NCI-H1092 (cell line): ENCODE results near the gene CHRD.
"Not testable (repeated sequence)": the region's sequence is repeated elsewhere in the genome, so short reads cannot be mapped to it uniquely, and the experiment has no call there.

Experiments used
- DNase-seq: peaks from one replicate; lab custom pipeline; 2025; lab: John Stamatoyannopoulos, UW

CHRD gene

DNA sequence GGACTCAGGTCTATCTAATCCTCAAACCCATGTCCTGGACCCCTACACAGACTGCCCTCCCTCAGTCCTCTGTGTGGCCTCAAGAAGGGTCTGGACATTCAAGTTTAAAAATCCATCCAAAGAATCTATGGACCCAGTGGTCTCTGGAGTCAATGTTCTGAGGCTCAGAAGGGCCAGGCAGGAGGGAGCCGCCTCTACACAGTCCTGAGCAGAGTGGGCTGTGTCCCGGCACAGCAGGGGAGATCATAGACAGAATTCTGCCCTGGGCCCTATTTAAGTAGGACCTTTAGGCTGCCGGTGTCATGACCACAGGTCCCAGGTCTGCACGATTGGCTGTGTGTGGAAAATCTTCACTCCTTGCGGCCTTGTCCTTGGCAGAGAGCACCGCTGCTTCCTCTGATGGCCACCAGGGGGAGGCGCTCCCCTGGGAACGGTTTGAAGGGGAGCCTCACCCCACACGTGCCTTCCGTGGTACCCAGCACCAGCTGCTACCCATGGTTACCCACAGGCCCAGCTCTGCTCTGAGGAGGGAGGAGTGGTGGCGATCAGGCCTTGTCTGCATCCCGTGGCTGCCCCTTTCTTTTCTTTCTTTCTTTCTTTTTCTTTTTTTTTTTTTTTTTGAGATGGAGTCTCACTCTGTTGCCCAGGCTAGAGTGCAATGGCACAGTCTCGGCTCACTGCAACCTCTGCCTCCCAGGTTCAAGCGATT, 37.9 kb downstream of the CHRD start:
- DNase-seq = peak; percentile 54

DNA sequence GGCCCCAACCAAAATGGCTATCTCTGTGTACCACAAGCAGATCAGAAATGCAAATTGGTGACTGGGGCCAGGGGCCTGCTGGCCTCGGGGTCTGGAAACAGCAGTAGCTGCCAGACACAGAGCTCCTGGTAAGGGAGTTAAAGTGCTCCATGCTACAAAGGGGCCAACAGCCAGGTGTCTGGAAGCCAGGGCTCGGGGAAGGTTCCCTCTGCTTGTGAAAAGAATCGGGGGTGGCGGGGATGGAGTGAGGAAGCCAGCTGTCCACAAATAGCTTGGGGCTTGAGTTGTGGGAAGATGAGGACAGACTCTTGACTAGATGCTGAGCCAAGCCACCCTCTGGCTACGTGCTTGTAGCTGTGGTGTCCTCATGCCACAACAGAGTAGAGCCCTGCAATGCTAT, 39.3 kb downstream of the CHRD start:
- no peak for DNase-seq

DNA sequence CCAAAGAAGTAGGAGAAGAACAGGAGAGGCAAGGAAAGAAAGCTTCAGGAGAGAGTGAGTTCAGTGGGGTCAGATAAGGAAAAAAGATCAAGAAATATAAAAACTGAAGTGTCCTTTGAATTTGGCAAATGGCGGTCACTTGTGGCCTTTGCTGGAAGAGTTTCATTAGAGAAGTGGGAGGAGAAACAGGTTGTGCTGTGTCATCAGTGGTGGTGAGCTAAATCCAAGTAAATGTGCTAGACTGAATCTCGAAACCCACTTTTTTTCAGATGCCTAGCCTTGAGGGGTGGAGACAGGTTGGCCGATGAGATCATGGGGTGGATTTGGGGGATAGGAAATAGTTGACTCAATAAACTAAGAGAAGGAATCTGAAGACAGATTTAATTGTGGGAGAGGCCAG, 43.7 kb downstream of the CHRD start:
- DNase-seq = no peak

DNA sequence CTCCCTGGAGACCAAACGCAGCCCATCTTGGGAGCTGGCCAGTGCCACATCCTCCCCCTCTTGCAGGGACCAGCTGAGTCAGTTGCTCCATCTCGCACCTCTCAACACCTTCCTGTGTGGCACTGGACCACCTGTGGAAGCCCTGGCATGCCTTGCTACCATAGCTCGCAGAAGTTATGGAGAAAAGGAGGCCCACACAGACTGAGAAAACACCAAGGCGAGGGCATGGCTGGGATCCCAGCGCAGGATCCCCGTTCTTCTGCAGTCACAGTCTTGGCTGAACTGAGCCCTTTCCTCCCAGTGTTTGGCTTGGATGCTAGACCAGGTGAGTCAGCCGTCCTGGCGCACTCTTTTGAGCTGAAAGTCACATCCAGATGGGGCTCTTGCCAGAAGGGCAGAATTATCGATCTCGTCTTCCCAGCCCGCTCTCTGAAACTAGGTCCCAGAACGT, 46.9 kb downstream of the CHRD start:
- no peak for DNase-seq

- no peak for DNase-seq
Observed at GRCh38 chr3:184428561-184429175, 48.8 kb downstream of the CHRD start.

DNA sequence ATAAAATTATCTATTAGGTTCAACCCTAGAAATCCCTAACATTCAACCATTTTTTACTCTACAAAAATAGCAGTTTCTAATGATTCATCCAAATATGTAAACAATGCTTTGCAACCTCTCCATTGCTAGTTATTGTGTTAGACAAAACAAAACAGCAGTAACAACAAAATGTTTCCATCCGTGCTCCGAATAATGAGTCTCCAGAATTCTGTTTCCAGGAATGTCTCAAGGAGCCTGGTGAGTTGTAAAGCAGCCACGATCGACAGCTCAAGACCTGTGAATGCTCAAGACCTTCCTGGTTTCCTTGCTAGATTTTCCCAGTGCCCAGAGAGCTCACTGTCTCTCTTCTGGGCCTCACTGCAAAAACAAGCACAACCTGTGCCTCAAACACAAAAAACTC, 49.9 kb downstream of the CHRD start:
- no peak for DNase-seq

DNA sequence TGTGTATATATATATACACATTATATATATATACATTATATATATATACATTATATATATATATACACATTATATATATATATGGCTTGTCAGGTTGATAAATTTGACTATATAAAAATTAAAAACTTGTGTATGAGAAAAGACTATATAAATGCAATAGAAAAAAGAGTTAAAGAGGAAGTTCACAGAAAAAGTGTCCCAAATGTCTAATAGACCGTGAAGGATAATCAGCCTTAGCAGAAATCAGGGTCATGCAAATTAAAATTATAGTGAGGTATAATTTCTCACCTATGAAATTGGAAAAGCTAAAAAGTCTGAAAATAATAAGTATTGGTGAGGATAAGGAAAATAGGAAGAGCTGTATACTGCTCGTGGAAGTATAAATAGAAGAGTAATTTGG, 51.1 kb downstream of the CHRD start:
- DNase-seq = no peak

DNA sequence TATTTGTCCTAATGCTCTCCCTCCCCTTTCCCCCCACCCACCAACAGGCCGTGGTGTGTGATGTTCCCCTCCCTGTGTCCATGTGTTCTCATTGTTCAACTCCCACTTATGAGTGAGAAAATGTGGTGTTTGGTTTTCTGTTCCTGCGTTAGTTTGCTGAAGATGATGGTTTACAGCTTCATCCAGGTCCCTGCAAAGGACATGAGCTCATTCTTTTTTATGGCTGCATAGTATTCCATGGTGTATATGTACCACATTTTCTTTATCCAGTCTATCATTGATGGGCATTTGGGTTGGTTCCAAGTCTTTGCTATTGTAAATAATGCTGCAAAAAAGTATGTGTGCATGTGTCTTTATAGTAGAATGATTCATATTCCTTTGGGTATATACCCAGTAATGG, 53.3 kb downstream of the CHRD start:
- not testable (repeated sequence) for DNase-seq

DNA sequence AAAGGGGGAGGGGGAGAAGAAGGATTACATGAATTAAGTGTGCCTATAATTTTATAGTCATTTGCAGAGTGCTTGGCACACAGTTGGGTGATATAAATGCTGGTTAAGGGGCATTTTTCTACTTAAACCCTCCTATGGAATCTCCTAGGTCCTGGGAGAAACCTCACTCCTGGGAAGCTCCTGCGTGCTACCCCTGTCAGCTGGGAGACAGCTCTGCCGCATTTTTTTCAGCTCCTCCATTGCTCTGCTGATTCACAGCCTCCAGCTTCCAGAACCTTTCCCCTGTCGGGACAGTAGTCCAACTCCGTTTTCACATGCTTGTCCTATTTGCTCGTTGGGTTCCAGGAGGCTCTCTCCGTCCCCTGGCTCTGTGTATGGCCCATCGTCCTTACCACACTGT, 59.2 kb downstream of the CHRD start:
- DNase-seq = no peak
